ENCODE data around the gene INTS4.
"Not testable (repeated sequence)": the region's sequence is repeated elsewhere in the genome, so short reads cannot be mapped to it uniquely, and the experiment has no call there.

The INTS4 gene

GRCh38 chr11:77874206-77874605, 120.3 kb downstream of the INTS4 start:
- no peak for DNase-seq

GRCh38 chr11:77873345-77873744, 121.1 kb downstream of the INTS4 start:
- DNase-seq = no peak

DNA sequence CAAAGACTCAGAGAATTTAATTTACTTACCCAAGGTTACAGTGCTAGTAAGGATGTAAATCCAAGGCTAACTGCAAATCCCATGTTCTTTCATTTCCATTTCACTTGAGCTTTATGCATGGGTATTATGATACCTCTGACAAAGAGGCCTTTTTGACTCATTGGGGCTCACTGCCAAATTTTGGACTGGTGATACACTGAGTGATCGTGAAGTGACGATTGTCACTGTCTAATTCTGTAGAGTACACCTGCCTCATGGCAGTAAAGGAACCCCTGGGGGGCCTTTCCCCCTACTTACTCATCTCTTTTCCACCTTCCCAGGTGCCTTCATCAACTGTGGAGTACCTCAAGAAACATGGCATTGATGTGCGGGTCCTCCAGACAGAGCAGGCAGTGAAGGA, 122.6 kb downstream of the INTS4 start:
- DNase-seq = no peak

DNA sequence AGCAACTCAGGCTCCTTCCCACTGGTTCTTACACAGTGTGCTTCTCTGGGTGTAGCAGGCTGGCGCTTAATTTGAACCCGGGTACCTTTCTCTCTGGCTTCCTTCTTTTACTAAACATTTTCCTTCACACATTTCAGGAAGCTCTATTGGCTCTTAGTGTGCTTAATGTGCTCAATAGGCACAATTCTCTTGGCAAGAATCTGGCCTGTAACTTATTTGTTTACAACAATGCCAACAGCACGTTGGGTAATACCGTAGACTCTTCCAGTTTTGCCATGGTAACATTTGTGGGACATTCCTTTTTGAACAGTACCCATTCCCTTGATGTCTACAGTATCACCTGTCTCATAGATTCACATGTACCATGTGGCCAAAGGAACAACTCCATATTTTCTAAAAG, 125.7 kb downstream of the INTS4 start:
- DNase-seq = no peak

- no peak for DNase-seq
These were observed 128.1 kb downstream of the INTS4 start for GRCh38 chr11:77866336-77866735.

DNA sequence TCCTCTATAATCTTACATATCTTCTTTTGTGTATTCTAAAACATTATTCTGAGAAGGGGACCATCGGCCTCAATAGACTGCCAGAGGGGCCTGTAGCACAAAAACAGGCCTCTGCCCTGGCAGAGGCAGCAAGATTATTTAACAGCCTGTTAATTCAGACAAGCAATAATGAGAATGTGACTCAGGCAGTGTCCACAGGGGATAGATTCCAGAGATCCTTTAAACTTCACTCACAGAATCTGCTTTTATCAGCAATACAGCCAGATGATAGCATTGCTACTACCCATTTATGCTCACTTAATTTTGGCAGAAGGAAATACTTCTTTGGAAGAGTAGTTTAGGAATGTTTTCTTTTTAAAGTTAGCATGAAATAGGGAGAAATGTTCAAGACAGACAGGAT, 128.7 kb downstream of the INTS4 start:
- DNase-seq = no peak

- DNase-seq = not testable (repeated sequence)
These were observed 133.0 kb downstream of the INTS4 start for GRCh38 chr11:77861444-77861843.

GRCh38 chr11:77857906-77858457, 136.5 kb downstream of the INTS4 start:
- not testable (repeated sequence) for DNase-seq

GRCh38 chr11:77854838-77855237, 139.6 kb downstream of the INTS4 start:
- DNase-seq = no peak

DNA sequence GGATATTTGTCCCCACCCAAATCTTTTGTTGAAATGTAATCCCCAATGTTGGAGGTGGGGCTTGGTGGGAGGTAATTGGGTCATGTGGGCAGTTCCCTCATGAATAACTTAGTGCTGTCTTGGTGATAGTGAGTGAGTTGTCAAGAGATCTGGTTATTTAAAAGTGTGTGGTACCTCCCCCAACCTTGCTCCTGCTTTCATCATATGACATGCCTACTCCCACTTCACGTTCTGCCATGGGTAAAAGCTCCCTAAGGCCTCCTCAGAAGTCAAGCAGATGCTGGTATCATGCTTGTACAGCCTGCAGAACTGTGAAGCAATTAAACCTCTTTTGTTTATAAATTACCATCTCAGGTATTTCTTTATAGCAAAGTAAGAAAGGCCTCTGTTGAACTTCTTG, 143.0 kb downstream of the INTS4 start:
- no peak for DNase-seq

- not testable (repeated sequence) for DNase-seq
These were observed 150.8 kb downstream of the INTS4 start for GRCh38 chr11:77843700-77844099.

DNA sequence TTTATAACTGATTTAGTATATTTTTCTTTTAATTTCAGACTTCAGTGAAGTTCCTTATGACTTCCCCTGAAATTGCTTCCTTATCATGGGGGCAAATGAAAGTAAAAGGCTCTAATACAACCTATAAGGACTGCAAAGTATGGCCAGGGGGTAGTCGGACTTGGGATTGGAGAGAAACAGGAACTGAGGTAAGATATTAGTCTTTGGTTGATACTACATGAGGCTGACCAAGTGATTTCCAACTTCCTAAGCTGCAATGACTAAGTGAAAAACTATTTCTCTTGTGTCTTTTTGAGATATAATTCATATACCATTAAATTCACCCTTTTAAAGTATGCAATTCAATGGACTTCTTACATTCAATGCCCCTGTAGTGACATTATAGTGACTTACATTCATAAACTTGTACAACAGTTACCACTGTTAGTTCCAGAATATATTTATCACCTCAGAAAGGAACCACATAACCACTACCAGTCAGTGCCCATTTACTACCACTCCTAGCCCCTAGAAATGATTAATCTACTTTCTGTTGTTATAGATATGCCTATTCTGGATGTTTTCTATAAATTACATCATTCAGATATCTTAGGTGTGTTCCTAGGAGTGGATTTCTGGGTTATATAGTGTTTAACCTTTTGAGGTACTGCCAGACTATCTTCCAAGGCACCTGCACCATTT, 151.9 kb downstream of the INTS4 start:
- no peak for DNase-seq

GRCh38 chr11:77833302-77833701, 161.2 kb downstream of the INTS4 start:
- no peak for DNase-seq

DNA sequence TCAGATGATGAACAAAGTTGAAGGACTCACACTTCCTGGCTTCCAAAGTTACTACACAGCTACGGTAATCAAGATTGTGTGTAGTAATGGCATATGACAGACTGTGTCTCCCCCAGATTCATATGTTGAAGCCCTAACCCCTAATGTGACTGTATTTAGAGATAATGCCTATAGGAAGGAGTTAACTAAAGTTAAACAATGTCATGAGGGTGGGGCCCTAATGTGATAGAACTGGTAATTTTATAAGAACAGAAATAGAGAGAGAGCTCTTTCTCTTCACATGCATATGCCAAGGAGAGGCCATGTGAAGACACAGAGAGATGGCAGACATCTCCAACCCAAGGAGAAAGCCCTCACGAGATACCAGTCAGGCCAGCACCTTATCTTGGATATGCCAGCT, 165.5 kb downstream of the INTS4 start:
- no peak for DNase-seq

Measured in NCI-H526 (cell line).